GM12875 (cell line): ENCODE measurements around the gene PHOSPHO1.

ENCODE experiments used
- H3K4me3 ChIP-seq: one replicate; pipeline ENCODE4 v1.5.1; 2011; ENCODE audit warnings: low read depth, low read length, control low read depth
- CTCF ChIP-seq: IDR thresholded peaks from 2 replicates; pipeline ENCODE4 v1.5.1; 2011; ENCODE audit warnings: low read depth, mild to moderate bottlenecking, control low read depth, inconsistent platforms, low read length, moderate library complexity, borderline replicate concordance; ENCODE audit not compliant: insufficient read depth

PHOSPHO1 gene

GRCh38 chr17:49217651-49218413 is 12.8 kb downstream of the PHOSPHO1 start:
- H3K4me3 ChIP-seq, result no peak overlapping the region
- TF ChIP-seq CTCF, result no peak

GRCh38 chr17:49216953-49217650 is 13.5 kb downstream of the PHOSPHO1 start:
- no peak for TF ChIP-seq CTCF
- H3K4me3 ChIP-seq, result no peak overlapping the region

GRCh38 chr17:49216482-49216881 is 14.1 kb downstream of the PHOSPHO1 start:
- no peak overlapping the region for H3K4me3 ChIP-seq
- TF ChIP-seq CTCF, result no peak

GRCh38 chr17:49214676-49215360 is 15.8 kb downstream of the PHOSPHO1 start:
- peak overlapping the region; percentile 87 for H3K4me3 ChIP-seq
- no peak for TF ChIP-seq CTCF

GRCh38 chr17:49213847-49214246 is 16.7 kb downstream of the PHOSPHO1 start:
- peak overlapping the region; percentile 87 for H3K4me3 ChIP-seq
- TF ChIP-seq CTCF, result no peak

GRCh38 chr17:49213399-49213798 is 17.2 kb downstream of the PHOSPHO1 start:
- no peak for TF ChIP-seq CTCF
- peak overlapping the region; percentile 87 for H3K4me3 ChIP-seq
